Activated CD4-positive, alpha-beta memory T cell treated with anti-CD3 and anti-CD28 coated beads for 36 hours (primary cell): ENCODE results near the gene GPI. TPM values are rescaled to one million over a fixed set of nuclear protein-coding genes. Genes with fewer than 3 reads are reported as not detected.

Source experiments
- CTCF ChIA-PET: fragments of 350-600 bp; sonication (Branson Sonifier 250); formaldehyde crosslinking; loops from one replicate; lab custom pipeline; 2021; ENCODE audit warnings: antibody characterized with exemption, inconsistent platforms; lab: Charles Lee
- POLR2A ChIA-PET: fragments of 350-600 bp; sonication (Branson Sonifier 250); formaldehyde crosslinking; loops from one replicate; lab custom pipeline; 2021; ENCODE audit warnings: antibody characterized with exemption; lab: Charles Lee
- DNase-seq: peaks from one replicate; pipeline ENCODE4 v3.0.0-alpha.2; 2020
- H3K27ac Mint-ChIP-seq: one replicate; pipeline ENCODE4 v1.8.0; 2021; ENCODE audit warnings: mixed read lengths
- H3K27me3 Mint-ChIP-seq: one replicate; pipeline ENCODE4 v1.8.0; 2021; ENCODE audit warnings: mixed read lengths
- H3K36me3 Mint-ChIP-seq: one replicate; pipeline ENCODE4 v1.8.0; 2021; ENCODE audit warnings: mixed read lengths
- H3K4me1 Mint-ChIP-seq: one replicate; pipeline ENCODE4 v1.8.0; 2021; ENCODE audit warnings: low read depth, mixed read lengths
- H3K4me3 Mint-ChIP-seq: one replicate; pipeline ENCODE4 v1.8.0; 2021; ENCODE audit warnings: mild to moderate bottlenecking, mixed read lengths
- H3K9me3 Mint-ChIP-seq: one replicate; pipeline ENCODE4 v1.8.0; 2021; ENCODE audit warnings: mixed read lengths
- intact Hi-C: fragments of 100-400 bp; cut with micrococcal nuclease; formaldehyde crosslinking; loops from one replicate; pipeline ENCODE4 v1.15.1; 2023
- total RNA-seq, 2 experiments: library from RNA; stranded (reverse); gene quantifications; one replicate each; pipeline ENCODE4 v1.2.3, GENCODE V29; 2021

GPI gene
- total RNA-seq: 100 to 1,000 TPM; 549 to 564 TPM

DNA sequence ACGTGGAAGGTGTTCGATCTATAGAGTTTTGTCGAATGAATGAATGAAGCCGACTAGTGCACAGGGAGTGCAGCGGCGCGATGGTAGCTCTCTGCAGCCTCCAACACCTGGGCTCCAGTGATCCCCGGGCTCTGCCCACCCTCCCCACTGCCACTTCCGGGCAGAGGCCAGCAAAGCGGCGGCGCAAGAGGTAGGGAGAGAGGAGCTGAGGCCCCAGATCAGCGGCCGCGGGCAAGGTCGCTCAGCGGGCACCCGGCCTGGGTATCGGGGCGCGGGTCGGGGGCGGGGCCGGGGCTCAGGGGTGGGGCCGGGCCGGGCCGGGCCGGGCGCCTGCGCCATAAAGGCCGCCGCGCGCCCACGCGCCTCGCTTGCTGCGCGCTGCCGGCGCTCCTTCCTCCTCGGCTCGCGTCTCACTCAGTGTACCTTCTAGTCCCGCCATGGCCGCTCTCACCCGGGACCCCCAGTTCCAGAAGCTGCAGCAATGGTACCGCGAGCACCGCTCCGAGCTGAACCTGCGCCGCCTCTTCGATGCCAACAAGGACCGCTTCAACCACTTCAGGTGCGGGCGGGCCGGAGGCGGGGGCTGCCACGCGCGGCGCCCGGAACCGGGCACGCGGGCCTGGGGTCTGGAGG lies at the start of gene GPI:
TSS of gene GPI (plus strand) at position 367 of the 633 bp plus-strand sequence. CDS start at position 438, 71 bp downstream.
- H3K36me3 Mint-ChIP-seq: peaks cover 37% of the 10 kb centered on the region
- CTCF ChIA-PET: interaction anchor here (1.0 to 1.1 kb wide), 2 partner anchors 14 to 18 kb away, joined by 3 to 4 read pairs; no protein-coding TSS in a partner anchor
- intact Hi-C loops: loop anchor here (2.0 kb wide), 1 partner anchor 66 kb away; no protein-coding TSS in a partner anchor
- peak within 1 kb of the TSS; percentile 84 for H3K27ac Mint-ChIP-seq
- DNase-seq: peak; percentile 79
- no peaks in the 10 kb centered on the region for H3K9me3 Mint-ChIP-seq
- H3K4me3 Mint-ChIP-seq: peak within 1 kb of the TSS; percentile 95
- no peaks in the 10 kb centered on the region for H3K27me3 Mint-ChIP-seq
- peaks cover 38% of the 10 kb centered on the region for H3K4me1 Mint-ChIP-seq
- POLR2A ChIA-PET: interaction anchor here (0.7 to 1.4 kb wide), 4 partner anchors 9 to 187 kb away, joined by 3 to 5 read pairs (median 4); no protein-coding TSS in a partner anchor

DNA sequence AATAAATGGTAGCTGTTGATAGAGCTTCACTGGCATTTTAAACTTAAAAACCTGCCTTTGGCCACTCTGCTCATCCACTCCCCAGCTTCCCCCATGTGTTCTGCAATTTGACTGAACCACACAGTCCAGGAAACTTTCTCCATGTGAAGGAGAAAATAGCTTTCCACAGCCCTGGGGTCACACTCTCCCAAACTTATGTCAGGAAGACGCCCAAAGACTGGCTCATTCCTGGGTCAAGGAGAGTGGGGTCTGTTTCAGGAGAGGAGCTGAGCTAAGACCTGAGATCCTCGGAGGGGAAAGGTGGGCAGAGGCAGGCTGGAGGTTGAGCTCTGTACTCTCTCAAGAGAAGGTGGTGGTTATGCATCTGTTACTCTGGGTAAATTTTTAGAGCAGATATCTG lies 48.7 kb upstream of the GPI start:
- Mint-ChIP-seq H3K4me1 (peaks cover 33% of the 10 kb centered on the region), H3K9me3 (no peaks in the 10 kb centered on the region), H3K27ac (no peak overlapping the region), H3K36me3 (peaks cover 3% of the 10 kb centered on the region), H3K27me3 (no peaks in the 10 kb centered on the region), H3K4me3 (no peak overlapping the region)
- POLR2A ChIA-PET: interaction anchor here (1.2 kb wide), 1 partner anchor 89 kb away, joined by 3 read pairs; no protein-coding TSS in a partner anchor
- intact Hi-C loops: no loop called here
- no peak for DNase-seq
- CTCF ChIA-PET: interaction anchor here (1.0 kb wide), 2 partner anchors 30 to 95 kb away, joined by 4 to 5 read pairs; no protein-coding TSS in a partner anchor

DNA sequence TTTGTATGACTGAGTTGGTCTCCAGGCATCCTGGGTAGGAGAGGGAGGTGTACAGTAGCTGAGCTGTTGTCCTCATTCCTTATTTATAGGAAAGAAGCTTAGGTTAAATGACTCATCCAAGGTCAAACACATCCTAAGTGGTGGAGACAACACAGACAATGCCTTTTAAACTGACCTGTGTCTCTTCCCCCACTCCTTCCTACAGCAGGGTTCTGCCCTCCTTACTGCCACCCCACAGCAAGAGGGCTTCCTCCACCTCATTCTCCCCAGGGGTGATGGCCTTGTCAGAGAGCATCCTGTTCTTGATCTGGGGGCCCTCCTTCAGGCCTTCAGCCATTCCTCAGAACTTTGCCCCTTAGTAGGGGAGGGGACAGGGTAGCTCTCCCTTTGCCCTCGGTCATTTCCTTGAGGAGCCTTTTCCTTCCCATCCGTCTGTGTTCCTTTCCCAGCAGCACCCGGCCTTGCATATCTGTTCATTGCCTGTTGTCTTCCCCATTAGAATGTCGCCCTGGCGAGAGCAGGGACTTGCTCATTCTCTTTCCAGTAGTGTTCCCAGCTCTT lies 48.2 kb upstream of the GPI start:
- DNase-seq: no peak
- intact Hi-C loops: no loop called here
- Mint-ChIP-seq H3K27ac (peak overlapping the region; percentile 10), H3K27me3 (no peaks in the 10 kb centered on the region), H3K4me3 (no peak overlapping the region), H3K4me1 (peaks cover 32% of the 10 kb centered on the region), H3K9me3 (no peaks in the 10 kb centered on the region), H3K36me3 (peaks cover 4% of the 10 kb centered on the region)
- ChIA-PET CTCF (interaction anchor here (1.0 kb wide), 2 partner anchors 29 to 96 kb away, joined by 4 to 5 read pairs; no protein-coding TSS in a partner anchor), POLR2A (no interaction called here)

DNA sequence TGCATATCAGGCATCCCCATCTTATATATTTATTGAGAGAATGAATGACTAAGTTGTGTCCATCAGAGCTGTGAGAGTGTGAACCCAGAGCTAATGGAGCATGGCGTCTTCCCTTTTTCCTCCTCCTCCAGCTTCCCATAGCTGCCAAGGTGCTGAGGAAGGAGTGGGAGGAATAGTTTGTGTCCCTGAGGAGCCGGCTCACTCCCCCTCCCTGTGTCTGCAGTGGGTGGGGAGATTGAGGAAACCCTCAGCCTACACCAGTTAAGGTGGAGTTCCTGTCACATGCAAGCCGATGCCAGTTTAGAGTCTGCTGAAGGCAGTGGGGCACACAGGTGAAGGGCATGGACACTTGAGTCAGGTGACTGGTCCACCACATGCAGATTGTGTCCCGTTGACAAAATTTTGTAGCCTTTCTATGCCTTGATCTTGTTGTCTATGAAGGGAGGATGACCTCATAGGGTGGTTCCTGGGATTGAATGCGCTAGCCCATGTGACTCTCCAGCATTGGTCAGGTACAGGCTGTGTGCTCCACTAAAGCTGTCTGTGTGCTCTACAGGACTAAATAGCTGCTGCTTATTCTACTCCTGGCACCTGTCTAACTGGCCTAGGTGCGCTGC lies 47.6 kb upstream of the GPI start:
- Mint-ChIP-seq H3K36me3 (peaks cover 5% of the 10 kb centered on the region), H3K4me3 (no peak overlapping the region), H3K27ac (no peak overlapping the region), H3K9me3 (no peaks in the 10 kb centered on the region), H3K4me1 (peaks cover 30% of the 10 kb centered on the region), H3K27me3 (no peaks in the 10 kb centered on the region)
- POLR2A ChIA-PET: no interaction called here
- CTCF ChIA-PET: interaction anchor here (1.0 kb wide), 1 partner anchor 96 kb away, joined by 5 read pairs; no protein-coding TSS in a partner anchor
- DNase-seq: peak; percentile 25
- intact Hi-C loops: no loop called here

DNA sequence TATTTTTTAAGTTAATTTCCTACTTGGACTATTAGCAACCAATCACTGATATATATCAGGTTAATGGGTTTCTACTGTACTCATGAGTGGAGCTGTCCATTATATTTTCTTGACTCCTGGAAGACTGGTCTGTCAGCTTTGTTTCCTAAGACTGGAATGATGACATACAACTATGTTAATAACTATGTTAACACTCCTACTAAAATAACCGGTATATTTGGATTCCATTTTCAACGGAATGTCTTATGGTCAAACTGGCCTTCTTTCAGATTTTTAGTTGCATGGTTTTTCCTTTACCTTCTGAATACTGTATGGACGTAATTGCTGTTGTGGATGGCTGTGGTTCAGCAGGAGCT lies 45.8 kb upstream of the GPI start:
- H3K4me1 Mint-ChIP-seq: peaks cover 26% of the 10 kb centered on the region
- H3K9me3 Mint-ChIP-seq: no peaks in the 10 kb centered on the region
- DNase-seq: no peak
- intact Hi-C loops: no loop called here
- no peak overlapping the region for H3K4me3 Mint-ChIP-seq
- ChIA-PET CTCF (no interaction called here), POLR2A (no interaction called here)
- H3K27ac Mint-ChIP-seq: no peak overlapping the region
- peaks cover 11% of the 10 kb centered on the region for H3K36me3 Mint-ChIP-seq
- no peaks in the 10 kb centered on the region for H3K27me3 Mint-ChIP-seq

DNA sequence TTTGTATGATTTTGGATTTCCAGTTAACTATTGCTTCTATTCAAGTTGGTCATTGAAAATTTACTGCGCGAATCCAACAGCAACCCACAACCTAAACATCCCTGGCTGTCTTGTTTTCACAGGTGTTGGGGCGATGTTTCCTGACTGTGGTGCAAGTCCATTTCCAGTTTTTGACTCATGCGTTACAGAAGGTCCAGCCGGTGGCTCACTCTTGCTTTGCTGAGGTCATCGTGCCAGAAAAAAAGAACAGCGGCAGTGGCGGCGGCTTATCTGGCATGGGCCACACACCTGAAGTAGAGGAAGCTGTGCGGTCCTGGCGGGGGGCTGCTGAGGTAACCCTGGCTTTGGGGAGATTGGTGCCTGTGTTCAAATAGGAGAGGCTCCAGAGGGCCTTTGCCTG lies 45.2 kb upstream of the GPI start:
- intact Hi-C loops: no loop called here
- ChIA-PET POLR2A (no interaction called here), CTCF (interaction anchor here (0.7 kb wide), 1 partner anchor 25 kb away, joined by 3 read pairs; no protein-coding TSS in a partner anchor)
- Mint-ChIP-seq H3K4me1 (peaks cover 26% of the 10 kb centered on the region), H3K9me3 (no peaks in the 10 kb centered on the region), H3K27me3 (no peaks in the 10 kb centered on the region), H3K4me3 (no peak overlapping the region), H3K27ac (no peak overlapping the region), H3K36me3 (peaks cover 11% of the 10 kb centered on the region)
- DNase-seq: no peak

DNA sequence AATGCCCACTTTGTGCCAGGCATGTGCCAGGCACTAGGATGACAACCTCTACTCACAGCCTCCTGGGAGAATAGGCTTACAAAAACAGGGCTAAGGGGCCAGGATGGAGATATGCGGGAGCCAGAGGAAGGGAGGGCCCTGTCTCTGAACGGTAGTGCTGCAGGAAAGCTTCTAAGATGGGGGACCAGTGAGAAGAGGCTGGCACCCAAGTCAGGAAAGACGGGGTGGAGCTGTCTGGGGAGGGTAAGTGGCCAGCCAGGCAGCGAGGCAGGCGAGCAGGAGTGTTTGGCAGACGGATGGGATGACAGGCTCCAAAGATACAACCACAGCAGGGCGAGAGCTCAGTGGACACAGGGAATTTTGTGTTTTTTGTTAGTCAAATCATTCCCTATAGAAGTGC lies 44.7 kb upstream of the GPI start:
- no peak overlapping the region for H3K27ac Mint-ChIP-seq
- intact Hi-C loops: no loop called here
- H3K9me3 Mint-ChIP-seq: no peaks in the 10 kb centered on the region
- POLR2A ChIA-PET: no interaction called here
- CTCF ChIA-PET: interaction anchor here (0.7 kb wide), 1 partner anchor 25 kb away, joined by 3 read pairs; no protein-coding TSS in a partner anchor
- H3K4me3 Mint-ChIP-seq: no peak overlapping the region
- no peak for DNase-seq
- H3K27me3 Mint-ChIP-seq: no peaks in the 10 kb centered on the region
- peaks cover 11% of the 10 kb centered on the region for H3K36me3 Mint-ChIP-seq
- peaks cover 26% of the 10 kb centered on the region for H3K4me1 Mint-ChIP-seq

DNA sequence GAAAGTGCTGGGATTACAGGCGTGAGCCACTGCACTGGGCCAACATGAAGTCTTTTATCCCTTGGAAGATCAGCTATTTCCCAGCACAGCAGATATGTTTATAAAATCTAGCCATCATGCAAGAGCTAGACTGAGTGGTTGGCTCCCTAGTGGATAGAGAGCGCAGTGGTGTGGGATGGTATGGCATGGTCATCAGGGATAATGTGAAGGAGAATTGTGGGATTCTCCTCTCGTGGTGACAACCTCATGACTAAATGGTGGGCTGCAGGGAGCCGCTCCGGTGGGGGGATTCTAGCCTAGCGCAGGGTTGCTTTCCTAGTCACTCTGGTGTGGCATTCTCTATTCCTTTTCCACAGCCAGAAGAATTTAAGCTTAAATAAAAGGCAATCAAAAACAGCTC lies 43.3 kb upstream of the GPI start:
- Mint-ChIP-seq H3K4me1 (peaks cover 17% of the 10 kb centered on the region), H3K9me3 (no peaks in the 10 kb centered on the region), H3K27ac (no peak overlapping the region), H3K4me3 (no peak overlapping the region), H3K36me3 (peaks cover 11% of the 10 kb centered on the region), H3K27me3 (no peaks in the 10 kb centered on the region)
- ChIA-PET CTCF (no interaction called here), POLR2A (no interaction called here)
- no peak for DNase-seq
- intact Hi-C loops: no loop called here

DNA sequence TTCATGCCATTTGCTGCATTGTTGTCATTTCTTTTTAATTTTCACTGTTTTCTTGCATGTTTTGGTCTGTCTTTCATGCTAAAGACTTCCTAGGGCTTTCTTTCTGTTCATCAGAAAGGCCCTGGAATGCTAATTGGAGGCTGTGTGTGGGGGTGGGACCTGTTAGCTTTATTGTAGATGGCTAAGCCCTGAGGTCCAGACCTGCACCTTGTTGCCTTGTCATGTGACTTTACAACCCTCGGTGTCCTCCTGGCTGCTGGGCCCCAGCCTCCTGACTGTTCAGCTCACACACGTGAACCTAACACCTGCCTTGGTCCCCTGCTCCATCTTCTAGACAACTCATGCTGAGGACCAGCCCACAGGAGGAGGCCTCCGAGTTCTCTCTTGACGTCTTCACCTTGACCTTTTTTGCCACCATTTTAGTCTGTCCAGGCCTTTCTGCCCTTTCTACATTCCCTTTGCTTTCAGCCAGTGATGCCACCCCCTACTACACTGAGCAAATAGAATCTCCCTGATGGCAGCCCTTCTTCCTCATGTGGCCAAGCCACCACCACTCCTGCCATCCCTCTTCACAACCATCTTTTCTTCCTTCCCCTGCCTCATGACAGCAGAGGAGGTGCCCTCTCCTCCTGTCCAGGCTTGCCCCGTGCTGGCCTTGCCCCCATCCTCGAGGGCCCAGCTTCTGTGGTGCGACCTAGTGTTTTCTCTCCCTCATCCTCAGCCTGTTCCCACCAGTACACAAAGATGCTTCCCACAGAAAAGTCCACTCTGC lies 41.4 kb upstream of the GPI start:
- no peaks in the 10 kb centered on the region for H3K9me3 Mint-ChIP-seq
- ChIA-PET CTCF (no interaction called here), POLR2A (no interaction called here)
- H3K4me1 Mint-ChIP-seq: no peaks in the 10 kb centered on the region
- no peak overlapping the region for H3K27ac Mint-ChIP-seq
- H3K4me3 Mint-ChIP-seq: no peak overlapping the region
- intact Hi-C loops: no loop called here
- H3K27me3 Mint-ChIP-seq: no peaks in the 10 kb centered on the region
- H3K36me3 Mint-ChIP-seq: peaks cover 18% of the 10 kb centered on the region
- no peak for DNase-seq

DNA sequence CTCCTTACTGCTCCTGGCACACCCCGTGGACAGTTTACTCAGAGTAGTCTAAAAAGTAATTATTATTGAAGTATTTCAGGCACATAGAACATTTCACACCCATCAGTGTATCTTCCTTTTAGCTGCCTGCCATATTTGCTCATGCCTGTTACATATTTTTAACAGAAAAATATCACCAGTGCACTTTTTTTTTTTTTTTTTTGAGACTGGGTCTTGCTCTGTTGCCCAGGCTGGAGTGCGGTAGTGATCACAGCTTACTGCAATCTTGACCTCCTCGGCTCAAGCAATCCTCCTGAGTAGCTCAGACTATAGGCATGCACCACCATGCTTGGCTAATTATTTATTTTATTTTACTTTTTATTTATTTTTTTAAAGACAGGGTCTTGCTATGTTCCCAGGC lies 40.7 kb upstream of the GPI start:
- no peak for DNase-seq
- no peaks in the 10 kb centered on the region for H3K9me3 Mint-ChIP-seq
- no peaks in the 10 kb centered on the region for H3K4me1 Mint-ChIP-seq
- H3K4me3 Mint-ChIP-seq: no peak overlapping the region
- no peaks in the 10 kb centered on the region for H3K27me3 Mint-ChIP-seq
- H3K36me3 Mint-ChIP-seq: peaks cover 21% of the 10 kb centered on the region
- intact Hi-C loops: no loop called here
- ChIA-PET POLR2A (no interaction called here), CTCF (interaction anchor here (0.8 kb wide), 1 partner anchor 105 kb away, joined by 4 read pairs; no protein-coding TSS in a partner anchor)
- no peak overlapping the region for H3K27ac Mint-ChIP-seq

DNA sequence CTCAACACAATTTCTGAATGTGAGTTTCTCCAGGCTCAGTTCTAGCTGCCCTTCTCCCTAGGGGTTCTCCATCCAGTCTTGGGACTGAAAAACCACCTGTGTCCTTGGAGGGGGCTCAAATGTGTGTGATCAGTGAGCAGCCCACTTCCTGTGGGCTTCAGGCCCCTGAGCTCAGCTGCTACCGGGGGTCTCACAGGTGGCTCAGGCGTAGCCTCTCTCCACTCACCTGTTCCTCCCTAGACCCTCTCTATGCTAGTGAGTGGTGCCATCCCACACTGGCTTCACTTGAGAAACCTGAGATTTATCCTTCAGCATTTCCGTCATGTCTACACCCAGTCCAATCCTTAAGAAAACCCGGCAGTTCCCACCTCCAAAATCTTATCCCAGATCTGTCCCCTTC lies 39.8 kb upstream of the GPI start:
- H3K36me3 Mint-ChIP-seq: peaks cover 22% of the 10 kb centered on the region
- POLR2A ChIA-PET: no interaction called here
- no peaks in the 10 kb centered on the region for H3K27me3 Mint-ChIP-seq
- H3K4me1 Mint-ChIP-seq: no peaks in the 10 kb centered on the region
- CTCF ChIA-PET: no interaction called here
- H3K9me3 Mint-ChIP-seq: no peaks in the 10 kb centered on the region
- DNase-seq: no peak
- H3K27ac Mint-ChIP-seq: no peak overlapping the region
- intact Hi-C loops: no loop called here
- no peak overlapping the region for H3K4me3 Mint-ChIP-seq
